NCI-H526 treated with DMSO at 0.1 percent for 48 hours (cell line): Measurements from ENCODE around the gene EFHD2.
"Not testable (repeated sequence)": the region's sequence is repeated elsewhere in the genome, so short reads cannot be mapped to it uniquely, and the experiment has no call there.

ENCODE experiments used
- DNase-seq: peaks from one replicate; lab custom pipeline; 2025; lab: John Stamatoyannopoulos, UW

The EFHD2 gene

DNA sequence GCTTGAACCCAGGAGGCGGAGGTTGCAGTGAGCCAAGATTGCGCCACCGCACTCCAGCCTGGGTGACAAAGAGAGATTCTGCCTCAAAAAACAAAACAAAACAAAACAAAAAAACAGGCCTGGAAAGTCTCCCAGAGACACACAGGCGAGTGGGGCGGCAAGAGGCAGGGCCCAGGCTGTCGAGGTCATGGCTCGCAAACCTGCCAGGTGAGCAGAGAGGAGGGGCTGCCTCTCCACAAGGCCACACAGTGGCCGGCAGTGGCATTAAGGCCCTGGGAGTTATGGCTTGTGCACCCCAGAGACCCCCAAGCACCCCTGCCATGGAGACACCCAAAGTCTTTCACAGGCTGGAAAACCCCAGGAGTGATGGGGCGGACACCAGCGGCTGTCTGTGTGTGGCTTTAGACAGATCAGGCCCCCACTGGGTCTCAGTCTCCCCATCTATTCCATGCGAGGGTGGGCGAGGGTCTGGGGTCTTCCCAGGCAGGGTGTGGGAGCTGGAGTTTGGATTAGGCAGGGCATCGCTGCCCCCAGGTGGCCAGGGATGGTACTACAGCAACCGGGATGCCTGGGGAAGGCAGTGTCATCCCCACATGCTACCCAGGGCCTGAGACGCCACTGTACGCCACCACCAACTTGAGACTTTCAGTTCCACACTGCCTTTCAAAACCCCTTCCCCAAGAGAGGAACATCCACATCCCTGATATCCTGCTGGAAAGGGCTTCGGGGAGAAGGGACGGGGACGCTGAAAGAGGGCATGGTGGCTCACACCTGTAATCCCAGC, 21.3 kb downstream of the EFHD2 start:
- DNase-seq: no peak

DNA sequence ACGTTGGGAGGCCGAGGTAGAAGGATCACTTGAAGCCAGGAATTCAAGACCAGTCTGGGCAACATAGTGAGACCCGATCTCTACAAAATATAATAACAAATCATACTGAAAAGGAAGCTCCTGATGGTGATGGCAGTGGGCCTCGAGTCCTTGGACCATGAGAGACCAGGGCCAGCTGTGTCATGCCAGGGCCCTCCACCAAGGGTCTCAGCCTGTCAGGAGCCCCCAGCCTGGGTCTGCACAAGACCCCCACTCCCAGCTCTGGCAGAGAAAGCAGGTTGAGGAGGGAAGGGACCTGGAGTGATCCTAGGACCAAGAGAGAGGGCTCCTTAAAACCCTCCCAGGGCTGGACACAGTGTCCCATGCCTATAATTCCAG, 21.9 kb downstream of the EFHD2 start:
- no peak for DNase-seq

DNA sequence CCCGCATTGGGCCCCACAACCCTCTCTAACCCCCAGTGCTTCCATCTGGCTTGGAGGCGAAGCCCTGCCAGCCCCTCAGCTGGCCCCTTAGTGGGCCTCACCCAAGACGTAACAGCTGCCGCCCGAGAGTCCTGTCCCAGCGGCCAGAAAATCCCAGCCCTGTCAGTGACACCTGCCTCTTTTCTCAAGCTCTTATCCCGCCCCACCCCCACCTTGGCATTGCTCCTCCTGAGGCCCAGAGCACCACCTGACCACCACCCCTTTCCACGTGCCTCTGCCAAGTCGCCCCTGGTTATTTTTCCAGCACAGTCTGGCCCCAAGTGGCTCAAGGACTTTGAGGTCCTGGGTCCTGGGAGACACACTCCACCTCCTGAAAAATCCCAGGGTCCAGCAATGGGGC, 22.6 kb downstream of the EFHD2 start:
- no peak for DNase-seq

DNA sequence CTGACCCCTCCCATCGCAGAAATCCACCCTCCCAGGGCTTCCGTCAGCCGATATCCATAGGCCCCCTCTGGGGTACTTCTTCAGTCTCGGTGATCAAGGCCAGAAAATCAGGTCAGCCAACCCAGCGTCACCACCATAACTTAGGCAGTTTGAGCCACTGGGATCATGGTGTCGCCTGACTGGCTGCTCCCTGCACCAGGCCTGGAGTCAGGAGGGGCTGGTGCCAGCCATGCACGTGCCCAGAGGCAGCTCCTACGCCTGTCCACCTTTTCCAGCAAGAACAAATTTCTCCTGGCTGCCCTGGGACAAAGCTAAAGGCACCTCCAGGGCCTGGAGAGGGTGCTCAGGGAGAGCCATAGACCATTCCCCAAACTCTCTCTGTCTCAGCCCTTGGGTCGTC, 23.8 kb downstream of the EFHD2 start:
- DNase-seq: no peak

- not testable (repeated sequence) for DNase-seq
Observed at GRCh38 chr1:15434739-15435138, 25.1 kb downstream of the EFHD2 start.

DNA sequence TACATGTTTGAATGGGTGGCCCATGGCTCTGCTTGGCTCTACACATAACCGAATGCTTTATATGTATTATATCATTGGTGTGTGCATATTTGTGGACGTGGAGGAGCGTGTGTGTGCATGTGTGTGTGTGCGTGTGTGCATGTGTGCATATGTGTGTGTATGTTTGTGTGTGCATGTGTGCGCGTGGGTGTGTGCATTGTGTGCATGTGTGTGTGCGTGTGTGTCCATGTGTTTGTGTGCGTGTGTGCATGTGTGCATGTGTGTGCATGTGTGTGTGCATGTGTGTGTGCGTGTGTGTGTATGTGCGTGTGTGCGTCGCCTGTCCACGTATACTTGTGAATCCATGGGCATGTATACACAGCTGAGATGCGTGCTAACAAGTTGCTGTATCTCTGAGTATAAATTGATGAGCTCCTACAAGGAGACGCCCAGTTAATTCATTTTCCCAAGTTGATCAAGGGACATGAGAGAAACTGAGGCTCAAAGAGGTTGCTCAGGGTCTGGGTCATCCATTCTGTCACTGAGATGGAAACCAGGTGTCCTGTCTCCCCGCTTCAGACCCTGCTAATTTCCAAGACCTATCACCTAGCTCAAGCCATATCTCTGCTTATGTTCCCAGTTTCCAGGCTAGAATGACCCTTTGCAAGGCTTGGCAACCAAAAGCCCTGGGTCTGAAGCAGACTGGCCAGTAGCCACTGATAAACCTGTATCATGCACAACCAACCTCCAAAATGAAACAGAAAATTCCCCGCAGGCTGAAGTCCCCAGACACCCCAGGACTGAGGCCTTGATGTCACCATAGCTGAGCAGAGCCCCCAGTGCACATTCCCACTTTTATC, 25.8 kb downstream of the EFHD2 start:
- DNase-seq: no peak

GRCh38 chr1:15436881-15437442, 27.3 kb downstream of the EFHD2 start:
- no peak for DNase-seq

DNA sequence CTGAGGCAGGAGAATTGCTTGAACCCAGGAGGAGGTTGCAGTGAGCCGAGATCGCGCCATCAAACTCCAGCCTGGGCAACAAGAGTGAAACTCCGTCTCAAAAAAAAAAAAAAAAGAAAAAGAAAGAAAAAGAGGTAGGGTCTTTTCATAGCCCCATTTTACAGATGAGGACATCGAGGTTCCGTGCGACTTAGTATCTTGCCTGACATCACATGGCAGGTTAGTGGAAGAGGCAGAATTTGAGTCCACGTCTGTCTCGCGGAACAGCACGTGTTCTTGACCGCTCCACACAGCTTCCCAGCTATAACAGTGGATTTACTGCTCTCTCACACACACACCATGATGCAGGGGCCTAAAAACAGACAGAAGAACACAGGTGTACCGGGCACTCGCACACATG, 29.6 kb downstream of the EFHD2 start:
- DNase-seq: no peak

DNA sequence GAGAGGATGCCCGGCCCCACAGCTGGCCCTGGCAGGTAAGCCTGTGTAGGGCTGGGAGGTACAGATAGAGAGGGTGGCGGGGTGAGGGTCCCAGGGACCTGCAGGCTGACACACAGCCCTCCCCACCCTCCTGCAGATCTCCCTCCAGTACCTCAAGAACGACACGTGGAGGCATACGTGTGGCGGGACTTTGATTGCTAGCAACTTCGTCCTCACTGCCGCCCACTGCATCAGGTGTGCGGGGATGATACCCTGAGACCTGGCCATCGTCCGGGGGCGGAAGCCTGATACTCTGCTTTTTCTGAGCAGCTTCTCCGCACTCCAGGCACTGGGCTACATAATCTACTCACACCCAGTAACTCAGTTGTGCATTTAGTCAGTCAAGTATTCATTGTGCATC, 30.7 kb downstream of the EFHD2 start:
- DNase-seq: no peak

- DNase-seq: no peak
Observed at GRCh38 chr1:15441247-15441646, 31.6 kb downstream of the EFHD2 start.

- DNase-seq: no peak
Observed at GRCh38 chr1:15442119-15442518, 32.4 kb downstream of the EFHD2 start.

- no peak for DNase-seq
Observed at GRCh38 chr1:15442759-15443158, 33.1 kb downstream of the EFHD2 start.

- DNase-seq: no peak
Observed at GRCh38 chr1:15443281-15443680, 33.6 kb downstream of the EFHD2 start.

GRCh38 chr1:15444468-15445389, 35.0 kb downstream of the EFHD2 start:
- no peak for DNase-seq

DNA sequence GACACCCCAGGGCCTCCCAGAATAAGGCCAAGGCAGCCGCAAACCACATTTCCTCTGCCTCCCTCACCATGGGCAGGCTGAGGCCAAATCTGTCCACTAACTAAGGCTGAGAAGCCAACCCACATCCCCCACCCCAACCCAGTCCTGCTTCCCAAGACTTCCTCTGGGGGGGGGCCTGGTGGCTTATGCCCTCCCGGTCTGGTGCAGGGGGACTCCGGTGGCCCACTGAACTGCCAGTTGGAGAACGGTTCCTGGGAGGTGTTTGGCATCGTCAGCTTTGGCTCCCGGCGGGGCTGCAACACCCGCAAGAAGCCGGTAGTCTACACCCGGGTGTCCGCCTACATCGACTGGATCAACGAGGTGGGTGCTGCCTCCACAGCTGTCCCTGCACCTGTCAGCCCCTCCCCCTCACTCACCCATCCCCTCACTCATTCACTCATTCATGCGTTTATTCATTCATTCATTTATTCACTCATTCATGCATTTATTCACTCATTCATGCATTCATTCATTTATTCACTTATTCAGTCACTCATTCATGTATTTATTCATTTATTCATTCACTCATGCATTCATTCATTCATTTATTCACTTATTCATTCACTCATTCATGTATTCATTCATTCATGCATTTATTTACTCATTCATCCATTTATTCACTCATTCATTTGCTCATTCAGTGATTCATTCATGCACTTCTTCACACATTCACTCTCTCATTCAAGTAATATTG, 35.9 kb downstream of the EFHD2 start:
- DNase-seq: no peak

DNA sequence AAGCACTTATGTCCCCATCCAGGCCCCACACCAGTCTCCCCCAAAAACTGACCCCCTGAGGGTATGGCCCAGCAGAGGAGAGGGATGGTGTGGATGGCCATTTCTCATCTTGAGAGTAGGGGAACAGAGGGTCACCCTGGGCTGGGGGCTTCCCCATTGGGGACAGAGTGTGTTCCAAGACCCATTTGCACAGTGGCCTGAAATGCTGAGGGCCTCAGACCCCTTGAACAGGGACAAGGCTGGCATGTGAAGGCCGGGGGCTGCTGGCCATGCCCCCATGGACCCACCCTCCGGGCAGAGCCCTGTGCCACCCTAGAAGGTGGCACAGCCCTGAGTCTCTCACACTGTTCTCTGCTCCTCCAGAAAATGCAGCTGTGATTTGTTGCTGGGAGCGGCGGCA, 36.5 kb downstream of the EFHD2 start:
- no peak for DNase-seq

DNA sequence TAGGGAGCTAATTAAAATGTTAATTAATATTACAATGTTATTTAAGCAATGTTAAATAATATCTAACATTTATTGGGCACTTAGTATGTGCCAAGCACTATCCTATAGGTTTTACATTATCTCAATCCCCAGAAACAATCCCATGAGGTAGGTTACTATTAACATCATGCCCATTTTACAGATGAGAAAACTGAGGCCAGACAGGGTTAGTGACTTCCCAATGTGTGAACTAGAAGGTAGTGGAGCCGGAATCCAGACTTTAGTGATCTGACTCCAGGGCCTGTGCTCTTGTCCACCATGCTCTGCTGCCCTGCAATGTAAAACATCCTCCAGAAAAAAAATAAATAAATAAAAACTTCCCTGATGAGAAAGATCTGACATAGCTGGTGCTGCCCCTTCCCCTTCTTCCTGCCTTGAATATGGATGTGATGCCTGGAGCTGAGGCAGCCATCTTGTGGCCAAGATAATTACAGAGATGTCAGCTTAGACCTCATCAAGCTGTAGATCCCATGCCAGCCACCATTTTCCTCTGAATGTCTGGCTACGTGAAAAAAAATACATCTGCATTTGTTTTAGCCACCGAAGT, 39.3 kb downstream of the EFHD2 start:
- DNase-seq: no peak

DNA sequence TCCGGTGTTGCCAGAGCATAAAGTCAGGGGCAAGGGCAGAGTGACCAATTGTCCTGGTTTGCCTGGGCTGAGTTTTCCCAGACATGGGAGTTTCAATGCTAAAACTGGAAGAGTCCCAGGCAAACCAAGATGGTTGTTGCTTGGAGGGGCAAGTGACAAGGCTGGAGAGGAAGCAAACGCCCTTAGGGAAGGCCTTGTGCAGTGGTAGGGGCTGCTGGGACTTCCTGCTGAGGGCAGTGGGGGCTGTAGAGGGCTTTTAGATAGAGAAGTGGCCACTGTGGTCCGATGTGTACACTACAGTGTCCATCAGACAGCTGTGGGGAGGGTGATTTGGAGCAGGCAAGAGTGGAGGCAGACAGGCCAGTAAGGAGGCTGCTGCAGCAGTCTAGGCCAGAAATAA, 39.9 kb downstream of the EFHD2 start:
- DNase-seq: no peak

GRCh38 chr1:15451014-15451722, 41.5 kb downstream of the EFHD2 start:
- DNase-seq: no peak

- no peak for DNase-seq
Observed at GRCh38 chr1:15452216-15452615, 42.5 kb downstream of the EFHD2 start.
